HG03432 (cell line): ENCODE results near the gene UBA3.
A peak's percentile ranks its signal among the peaks of the same experiment; 100 is the strongest.

Experiments
- ATAC-seq: cut with Tn5 transposase; IDR thresholded peaks from one replicate; pipeline ENCODE4 v1.9.1; 2021; ENCODE audit warnings: mild to moderate bottlenecking, moderate library complexity; ENCODE audit not compliant: unreplicated experiment

Gene UBA3

DNA sequence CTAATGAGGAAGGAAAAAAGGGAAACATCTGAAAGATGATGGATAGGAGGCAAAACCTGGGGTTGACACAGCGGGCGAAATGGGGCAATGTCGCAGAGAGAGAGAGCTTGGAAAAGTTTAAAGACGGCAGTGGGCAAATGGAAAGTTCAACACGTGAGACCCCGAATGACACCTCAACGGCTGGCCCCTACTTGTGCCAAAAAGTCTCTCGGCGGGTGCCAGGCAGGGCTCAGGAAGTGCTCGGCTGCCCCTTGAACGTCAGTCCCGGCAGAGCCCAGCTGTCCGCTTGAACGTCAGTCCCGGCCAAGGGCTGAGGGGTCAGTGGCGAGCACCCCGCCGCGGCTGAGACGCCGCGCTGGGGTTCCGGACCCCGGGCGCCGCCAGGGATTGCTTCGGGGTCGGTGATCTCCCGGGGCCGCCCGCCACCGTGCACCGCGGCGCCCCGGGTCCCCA, 67.3 kb downstream of the UBA3 start:
- ATAC-seq = peak; percentile 48

DNA sequence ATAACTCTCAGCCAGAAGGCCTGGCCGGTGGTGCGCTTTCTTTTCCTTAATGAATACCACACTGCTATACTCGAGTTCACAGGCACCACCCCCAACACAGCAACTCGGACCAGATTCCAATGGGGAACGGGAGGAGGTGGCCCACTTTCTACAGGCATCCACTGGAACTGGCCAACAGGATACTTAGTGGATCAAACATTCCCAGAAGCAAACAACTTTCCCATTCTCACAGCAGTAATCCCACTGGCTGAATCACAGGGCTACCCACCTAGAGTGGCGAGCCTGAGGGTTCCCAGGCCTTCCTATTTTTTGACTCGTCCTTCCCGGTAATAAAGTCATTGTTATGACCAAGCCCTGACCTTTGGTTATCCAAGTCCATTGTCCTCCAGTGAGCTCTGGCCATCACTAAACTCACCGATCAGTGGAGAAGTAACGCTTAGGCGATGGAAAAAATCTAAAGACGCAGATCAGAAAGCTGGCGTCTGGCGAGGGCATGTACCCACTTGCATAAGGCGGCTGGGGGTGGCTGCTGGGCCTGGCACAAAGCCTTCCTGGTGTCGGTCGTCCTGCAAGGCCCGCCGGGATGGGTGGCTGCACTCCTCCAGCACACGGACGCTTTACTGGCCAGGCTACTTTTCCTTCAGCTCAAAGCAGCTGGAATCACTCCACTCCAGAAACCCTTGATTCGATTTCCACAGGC, 67.9 kb downstream of the UBA3 start:
- no peak for ATAC-seq

DNA sequence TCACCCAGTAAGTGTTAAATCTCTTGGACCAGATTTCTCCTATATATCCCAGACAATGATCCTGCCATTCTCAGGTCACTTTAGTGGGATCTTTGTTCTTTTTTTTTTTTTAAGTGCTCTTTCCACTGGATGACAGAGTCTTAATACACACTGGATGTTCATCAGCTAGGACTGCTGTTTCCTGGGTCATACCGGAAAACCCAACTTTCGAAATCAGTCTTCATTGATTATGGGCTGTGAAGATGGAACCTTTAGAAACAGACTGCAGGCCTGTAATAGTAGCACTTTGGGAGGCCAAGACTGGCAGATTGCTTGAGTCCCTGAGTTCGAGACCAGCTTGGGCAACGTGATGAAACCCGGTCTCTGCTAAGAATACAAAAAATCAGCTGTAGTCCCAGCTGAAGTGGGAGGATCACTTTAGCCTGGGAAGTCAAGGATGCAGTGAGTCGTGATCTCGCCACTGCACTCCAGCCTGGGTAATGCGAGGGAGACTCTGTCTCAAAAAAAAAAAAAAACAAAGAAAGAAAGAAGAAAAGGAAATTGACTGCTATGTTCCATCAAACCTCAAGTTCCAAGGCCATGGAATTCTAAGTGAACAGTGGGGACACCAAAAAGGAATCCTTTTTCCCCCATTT, 69.0 kb downstream of the UBA3 start:
- no peak for ATAC-seq

- no peak for ATAC-seq
Measured at GRCh38 chr3:69009559-69010410, 70.4 kb downstream of the UBA3 start.

- no peak for ATAC-seq
Measured at GRCh38 chr3:69008980-69009379, 71.2 kb downstream of the UBA3 start.

DNA sequence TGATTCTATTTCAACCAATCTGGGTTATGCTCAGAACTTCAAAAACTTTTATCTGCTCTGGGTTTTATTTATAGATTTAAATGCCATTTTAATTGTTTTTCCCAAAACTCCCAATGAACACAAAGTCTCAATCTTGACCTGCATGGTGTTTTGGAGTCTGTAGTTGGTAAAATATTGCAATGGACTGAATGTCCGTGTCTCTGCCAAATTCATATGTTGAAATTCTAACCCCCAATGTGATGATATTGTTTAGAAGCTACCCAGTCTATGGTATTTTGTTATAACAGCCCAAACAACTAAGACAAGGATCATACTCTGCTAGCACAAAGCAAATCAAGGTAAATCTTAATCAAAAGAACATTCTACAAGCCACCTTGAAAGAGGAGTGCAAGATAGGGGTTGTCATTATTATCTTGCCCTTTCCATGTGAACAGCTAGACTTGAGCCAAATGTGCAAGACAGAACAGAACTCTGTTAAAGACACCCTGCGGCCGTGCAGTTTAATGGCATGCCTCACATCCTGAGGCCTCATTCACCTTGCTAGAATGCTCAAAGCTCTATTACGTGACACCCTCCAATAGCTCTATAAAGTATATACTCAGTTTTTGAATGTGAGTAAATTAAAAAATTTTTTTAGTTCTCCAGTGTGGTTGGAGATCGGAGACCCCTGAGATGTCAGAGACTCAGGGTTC, 74.2 kb downstream of the UBA3 start:
- ATAC-seq = no peak

DNA sequence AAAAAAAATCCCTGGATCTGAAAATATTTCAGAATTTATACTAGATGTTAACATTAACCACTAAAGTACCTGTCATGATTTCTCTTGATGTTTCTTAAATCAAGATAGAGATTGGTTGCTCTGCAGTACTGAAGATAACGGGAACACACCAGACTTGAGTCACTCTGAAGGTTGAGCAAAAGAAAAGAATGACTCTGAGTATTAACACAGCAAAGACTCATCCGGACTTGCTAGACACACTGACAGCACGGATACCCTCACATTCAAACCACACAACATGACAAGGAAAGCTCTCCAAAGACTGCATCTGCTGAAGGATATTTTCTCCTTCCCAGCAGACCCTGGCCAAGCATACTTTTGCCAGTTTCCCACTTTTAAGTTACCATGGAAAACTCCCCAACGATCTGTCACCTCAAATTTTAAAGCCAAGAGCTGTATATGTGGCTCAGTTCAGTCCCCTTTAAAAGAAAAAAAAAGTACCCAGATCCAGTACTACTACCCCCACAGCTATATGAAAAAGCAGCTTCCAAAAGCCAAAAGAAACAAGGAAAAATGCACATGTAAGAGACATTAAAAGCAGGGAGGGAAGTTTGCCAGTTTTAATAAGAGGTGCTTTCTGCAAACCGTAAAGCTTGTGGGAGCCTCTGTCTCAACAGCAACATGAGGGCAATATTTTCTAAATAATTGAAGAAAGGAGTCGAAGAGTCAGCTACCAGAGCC, 74.9 kb downstream of the UBA3 start:
- no peak for ATAC-seq
